A673 (cell line): ENCODE results near the gene ANKS1B. TPM values are rescaled to one million over a fixed set of nuclear protein-coding genes. Genes with fewer than 3 reads are reported as not detected.

Experiments
- BruUV-seq: library from RNA; stranded (reverse); fragments of 400-500 nt; replicated peaks from 2 replicates; lab custom pipeline; 2021; lab: Mats Ljungman, UMichigan
- CTCF ChIA-PET: fragments of 300-600 bp; sonication (Branson Sonifier 250); formaldehyde crosslinking; loops from one replicate; lab custom pipeline; 2022; ENCODE audit warnings: antibody characterized with exemption; lab: Charles Lee
- POLR2A ChIA-PET: fragments of 300-600 bp; sonication (Branson Sonifier 250); formaldehyde crosslinking; loops from one replicate; lab custom pipeline; 2022; ENCODE audit warnings: antibody characterized with exemption; ENCODE audit not compliant: low non-redundant PET; lab: Charles Lee
- DNase-seq: peaks from one replicate; pipeline ENCODE4 v3.0.0-alpha.2; 2015; ENCODE audit warnings: low spot score
- H3K27ac ChIP-seq: fragments of 200-600 bp; sonication (generic); 2 replicates; pipeline ENCODE4 v1.5.1; 2016; ENCODE audit warnings: mixed run types, low read depth, mild to moderate bottlenecking, mixed read lengths, antibody characterized with exemption, low read length; ENCODE audit not compliant: poor library complexity, severe bottlenecking
- H3K27me3 ChIP-seq: fragments of 200-600 bp; sonication (generic); replicated peaks from 2 replicates; pipeline ENCODE4 v1.6.1; 2017; ENCODE audit warnings: mixed run types, low read depth, mild to moderate bottlenecking, mixed read lengths, antibody characterized with exemption, low read length; ENCODE audit not compliant: insufficient read depth, poor library complexity
- H3K36me3 ChIP-seq: fragments of 200-600 bp; sonication (generic); 2 replicates; pipeline ENCODE4 v1.6.1; 2016; ENCODE audit warnings: mixed run types, mild to moderate bottlenecking, mixed read lengths, antibody characterized with exemption, low read length; ENCODE audit not compliant: insufficient read depth, poor library complexity, severe bottlenecking
- H3K4me1 ChIP-seq: fragments of 200-600 bp; sonication (generic); 2 replicates; pipeline ENCODE4 v1.6.1; 2017; ENCODE audit warnings: mixed run types, mild to moderate bottlenecking, mixed read lengths, antibody characterized with exemption, low read length; ENCODE audit not compliant: insufficient read depth, poor library complexity, severe bottlenecking
- H3K4me3 ChIP-seq: fragments of 200-600 bp; sonication (generic); 2 replicates; pipeline ENCODE4 v1.5.1; 2016; ENCODE audit warnings: low read depth, mixed run types, mild to moderate bottlenecking, mixed read lengths, low read length; ENCODE audit not compliant: poor library complexity, severe bottlenecking
- H3K9me3 ChIP-seq: fragments of 200-600 bp; sonication (generic); 2 replicates; pipeline ENCODE4 v1.6.1; 2016; ENCODE audit warnings: mixed run types, low read depth, mild to moderate bottlenecking, mixed read lengths, antibody characterized with exemption, low read length; ENCODE audit not compliant: poor library complexity, severe bottlenecking
- EZH2 ChIP-seq: fragments of 200-600 bp; sonication (generic); IDR thresholded peaks from 2 replicates; pipeline ENCODE4 v1.6.1; 2017; ENCODE audit warnings: borderline replicate concordance, low read depth, mild to moderate bottlenecking, mixed read lengths, antibody characterized with exemption, low read length; ENCODE audit not compliant: poor library complexity, severe bottlenecking
- intact Hi-C: fragments of 100-400 bp; cut with micrococcal nuclease; formaldehyde crosslinking; loops from one replicate; pipeline ENCODE4 v1.10.0; 2022; ENCODE audit not compliant: unreplicated experiment
- total RNA-seq: library from RNA; stranded (reverse); gene quantifications from 2 replicates; pipeline ENCODE4 v1.2.3, GENCODE V29; 2021
- TF ChIP-seq, protein P1 (sequence below): fragments of 300-800, 200-600 bp; sonication (generic); conservative IDR thresholded peaks from 2 replicates; pipeline ENCODE4 v1.5.1; 2017; ENCODE audit warnings: low read depth, mild to moderate bottlenecking, antibody characterized with exemption, low read length, moderate library complexity, mixed read lengths

The ANKS1B gene
- total RNA-seq, 1 experiment from 2014 or later: 0.99 TPM

DNA sequence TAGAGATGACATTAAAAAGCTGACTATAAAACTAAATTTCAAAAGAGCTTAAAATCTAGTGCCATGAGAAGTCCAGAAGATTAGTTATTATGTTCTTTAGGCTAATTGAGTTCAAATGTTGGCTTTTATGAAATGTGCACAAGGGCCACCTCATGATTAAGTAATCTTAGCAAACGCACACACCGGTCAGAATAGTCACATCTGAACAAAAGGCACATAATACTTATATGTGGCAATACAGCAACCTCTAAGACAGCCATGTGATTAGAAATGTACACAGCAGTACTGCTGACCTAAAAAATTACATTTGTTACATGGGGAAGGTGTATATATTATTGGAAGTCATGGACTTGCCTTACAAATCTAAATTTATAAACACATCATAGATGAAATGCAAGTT lies 681.9 kb downstream of the ANKS1B start:
- no peaks in the 10 kb centered on the region for H3K4me1 ChIP-seq
- H3K27ac ChIP-seq: no peak overlapping the region
- no peaks in the 10 kb centered on the region for H3K27me3 ChIP-seq
- H3K36me3 ChIP-seq: no peaks in the 10 kb centered on the region
- DNase-seq: no peak
- H3K4me3 ChIP-seq: no peak overlapping the region
- no peak for TF ChIP-seq EZH2
- TF ChIP-seq, protein P1, sequence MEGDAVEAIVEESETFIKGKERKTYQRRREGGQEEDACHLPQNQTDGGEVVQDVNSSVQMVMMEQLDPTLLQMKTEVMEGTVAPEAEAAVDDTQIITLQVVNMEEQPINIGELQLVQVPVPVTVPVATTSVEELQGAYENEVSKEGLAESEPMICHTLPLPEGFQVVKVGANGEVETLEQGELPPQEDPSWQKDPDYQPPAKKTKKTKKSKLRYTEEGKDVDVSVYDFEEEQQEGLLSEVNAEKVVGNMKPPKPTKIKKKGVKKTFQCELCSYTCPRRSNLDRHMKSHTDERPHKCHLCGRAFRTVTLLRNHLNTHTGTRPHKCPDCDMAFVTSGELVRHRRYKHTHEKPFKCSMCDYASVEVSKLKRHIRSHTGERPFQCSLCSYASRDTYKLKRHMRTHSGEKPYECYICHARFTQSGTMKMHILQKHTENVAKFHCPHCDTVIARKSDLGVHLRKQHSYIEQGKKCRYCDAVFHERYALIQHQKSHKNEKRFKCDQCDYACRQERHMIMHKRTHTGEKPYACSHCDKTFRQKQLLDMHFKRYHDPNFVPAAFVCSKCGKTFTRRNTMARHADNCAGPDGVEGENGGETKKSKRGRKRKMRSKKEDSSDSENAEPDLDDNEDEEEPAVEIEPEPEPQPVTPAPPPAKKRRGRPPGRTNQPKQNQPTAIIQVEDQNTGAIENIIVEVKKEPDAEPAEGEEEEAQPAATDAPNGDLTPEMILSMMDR: no peak
- H3K9me3 ChIP-seq: no peaks in the 10 kb centered on the region
- intact Hi-C loops: no loop called here
- POLR2A ChIA-PET: no interaction called here
- no TSS peak for BruUV-seq
- CTCF ChIA-PET: no interaction called here

- ChIA-PET POLR2A (no interaction called here), CTCF (no interaction called here)
- no peak for TF ChIP-seq EZH2
- TF ChIP-seq, protein P1: 0 out of 2 replicates have a peak, but pooled peaks have one; percentile 13
- H3K36me3 ChIP-seq: no peaks in the 10 kb centered on the region
- DNase-seq: no peak
- H3K9me3 ChIP-seq: no peaks in the 10 kb centered on the region
- no peak overlapping the region for H3K27ac ChIP-seq
- no peaks in the 10 kb centered on the region for H3K4me1 ChIP-seq
- no peaks in the 10 kb centered on the region for H3K27me3 ChIP-seq
- no TSS peak for BruUV-seq
- intact Hi-C loops: no loop called here
- no peak overlapping the region for H3K4me3 ChIP-seq
These were observed 697.6 kb downstream of the ANKS1B start for GRCh38 chr12:99287136-99287535.

DNA sequence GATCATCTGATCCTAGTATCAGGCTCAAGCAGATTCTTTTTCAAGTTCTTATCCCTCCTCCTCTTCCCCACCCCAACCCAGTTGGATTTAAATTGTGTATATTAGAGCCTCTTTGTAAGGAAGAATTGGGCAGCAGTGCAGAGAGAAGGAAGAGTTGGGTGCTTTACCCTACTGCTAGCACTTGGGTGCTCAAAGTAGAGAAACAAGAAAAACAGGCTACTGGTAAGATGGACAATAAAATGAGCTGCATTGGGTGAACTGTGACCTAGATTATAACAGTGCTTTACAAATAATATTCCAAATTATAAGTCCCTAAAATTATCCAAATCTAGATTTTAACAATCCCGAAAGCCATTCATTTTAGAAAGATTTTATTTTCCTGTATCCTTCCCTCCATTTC lies 700.6 kb downstream of the ANKS1B start:
- no TSS peak for BruUV-seq
- no peaks in the 10 kb centered on the region for H3K4me1 ChIP-seq
- no peak for DNase-seq
- H3K36me3 ChIP-seq: no peaks in the 10 kb centered on the region
- H3K9me3 ChIP-seq: no peaks in the 10 kb centered on the region
- no peaks in the 10 kb centered on the region for H3K27me3 ChIP-seq
- no peak overlapping the region for H3K27ac ChIP-seq
- POLR2A ChIA-PET: no interaction called here
- TF ChIP-seq, protein P1: no peak
- no peak for TF ChIP-seq EZH2
- H3K4me3 ChIP-seq: no peak overlapping the region
- CTCF ChIA-PET: no interaction called here
- intact Hi-C loops: no loop called here
